Activated CD4-positive, alpha-beta memory T cell treated with anti-CD3 and anti-CD28 coated beads for 36 hours (primary cell): Measurements from ENCODE around the gene SLC15A1. TPM values are rescaled to one million over a fixed set of nuclear protein-coding genes. Genes with fewer than 3 reads are reported as not detected.

Experiments
- CTCF ChIA-PET: fragments of 350-600 bp; sonication (Branson Sonifier 250); formaldehyde crosslinking; loops from one replicate; lab custom pipeline; 2021; ENCODE audit warnings: antibody characterized with exemption, inconsistent platforms; lab: Charles Lee
- POLR2A ChIA-PET: fragments of 350-600 bp; sonication (Branson Sonifier 250); formaldehyde crosslinking; loops from one replicate; lab custom pipeline; 2021; ENCODE audit warnings: antibody characterized with exemption; lab: Charles Lee
- DNase-seq: peaks from one replicate; pipeline ENCODE4 v3.0.0-alpha.2; 2020
- H3K27ac Mint-ChIP-seq: one replicate; pipeline ENCODE4 v1.8.0; 2021; ENCODE audit warnings: mixed read lengths
- H3K27me3 Mint-ChIP-seq: one replicate; pipeline ENCODE4 v1.8.0; 2021; ENCODE audit warnings: mixed read lengths
- H3K36me3 Mint-ChIP-seq: one replicate; pipeline ENCODE4 v1.8.0; 2021; ENCODE audit warnings: mixed read lengths
- H3K4me1 Mint-ChIP-seq: one replicate; pipeline ENCODE4 v1.8.0; 2021; ENCODE audit warnings: low read depth, mixed read lengths
- H3K4me3 Mint-ChIP-seq: one replicate; pipeline ENCODE4 v1.8.0; 2021; ENCODE audit warnings: mild to moderate bottlenecking, mixed read lengths
- H3K9me3 Mint-ChIP-seq: one replicate; pipeline ENCODE4 v1.8.0; 2021; ENCODE audit warnings: mixed read lengths
- intact Hi-C: fragments of 100-400 bp; cut with micrococcal nuclease; formaldehyde crosslinking; loops from one replicate; pipeline ENCODE4 v1.15.1; 2023
- total RNA-seq, 2 experiments: library from RNA; stranded (reverse); gene quantifications; one replicate each; pipeline ENCODE4 v1.2.3, GENCODE V29; 2021

SLC15A1 gene
- total RNA-seq, 2 experiments from 2014 or later: not detected

DNA sequence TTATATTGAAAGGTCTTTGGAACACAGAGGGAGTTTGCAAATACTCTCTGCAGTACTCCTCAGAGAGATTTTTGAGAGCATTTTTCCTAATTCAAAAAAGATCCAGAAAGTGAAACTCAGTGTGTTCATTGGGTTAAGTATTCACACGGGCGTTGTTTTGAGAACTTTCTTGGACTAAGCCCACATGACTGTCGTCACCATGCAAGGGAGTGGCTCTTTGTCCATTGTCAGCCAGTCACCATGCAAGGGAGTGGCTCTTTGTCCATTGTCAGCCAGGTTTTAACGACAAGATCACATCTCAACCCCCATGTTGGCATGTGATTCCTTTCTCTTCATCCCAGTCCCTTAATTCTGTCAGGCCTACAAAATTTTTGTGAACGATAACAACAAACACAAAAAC, 94.3 kb downstream of the SLC15A1 start:
- ChIA-PET CTCF (no interaction called here), POLR2A (no interaction called here)
- Mint-ChIP-seq H3K27ac (no peak overlapping the region), H3K9me3 (no peaks in the 10 kb centered on the region), H3K4me3 (no peak overlapping the region), H3K36me3 (no peaks in the 10 kb centered on the region), H3K27me3 (peaks cover 5% of the 10 kb centered on the region), H3K4me1 (peaks cover 5% of the 10 kb centered on the region)
- DNase-seq: no peak
- intact Hi-C loops: no loop called here

DNA sequence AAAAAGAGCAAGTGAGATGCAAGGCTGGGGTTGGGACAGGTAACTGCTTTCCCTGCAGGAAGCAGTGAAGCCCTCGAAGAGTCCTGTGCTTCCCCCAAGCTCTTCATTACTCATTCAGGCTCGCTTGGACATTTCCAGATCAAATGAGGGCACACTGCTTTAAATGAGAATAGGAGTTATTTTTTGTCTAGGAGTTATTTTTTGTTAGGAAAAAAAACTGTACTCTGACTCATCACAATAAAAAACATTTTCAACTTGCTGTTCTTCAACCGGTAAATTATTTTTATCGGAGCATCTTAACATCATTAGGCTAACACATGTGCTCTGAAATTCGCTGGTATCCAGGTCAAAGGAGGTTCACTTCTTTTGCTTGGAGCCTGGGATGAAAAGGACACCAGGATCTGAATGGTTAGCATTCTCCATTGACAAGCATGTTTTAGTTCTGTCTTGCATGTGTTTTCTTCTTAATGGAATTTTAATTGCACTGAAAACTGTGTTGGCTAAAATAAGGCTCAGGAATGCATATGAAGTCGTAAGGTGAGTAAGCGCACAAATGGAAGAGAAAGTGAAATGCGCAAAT, 94.9 kb downstream of the SLC15A1 start:
- ChIA-PET POLR2A (no interaction called here), CTCF (no interaction called here)
- Mint-ChIP-seq H3K27ac (no peak overlapping the region), H3K27me3 (peaks cover 5% of the 10 kb centered on the region), H3K36me3 (no peaks in the 10 kb centered on the region), H3K9me3 (no peaks in the 10 kb centered on the region), H3K4me1 (peaks cover 5% of the 10 kb centered on the region), H3K4me3 (no peak overlapping the region)
- no peak for DNase-seq
- intact Hi-C loops: no loop called here

DNA sequence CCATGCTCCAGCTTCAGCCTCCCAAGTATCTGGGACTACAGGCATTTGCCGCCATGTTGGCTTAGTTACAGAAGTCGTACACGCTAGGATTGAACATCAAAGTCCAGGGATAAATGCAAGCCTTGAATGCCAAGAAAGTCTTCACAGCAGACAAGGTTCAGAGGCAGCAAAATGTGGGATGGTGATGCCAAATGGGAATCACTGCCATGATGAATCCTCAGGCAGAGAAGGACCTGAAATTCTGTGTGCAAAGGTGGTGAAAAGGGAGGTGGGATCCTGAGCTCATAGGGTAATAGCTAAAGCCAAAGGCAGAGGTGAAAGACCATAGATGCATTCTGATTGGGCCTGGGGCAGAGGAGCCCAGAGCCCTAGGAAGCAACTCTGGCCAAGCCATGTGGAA, 96.2 kb downstream of the SLC15A1 start:
- intact Hi-C loops: no loop called here
- ChIA-PET CTCF (interaction anchor here (0.8 kb wide), 1 partner anchor 35 kb away, joined by 3 read pairs; no protein-coding TSS in a partner anchor), POLR2A (no interaction called here)
- Mint-ChIP-seq H3K27ac (no peak overlapping the region), H3K9me3 (no peaks in the 10 kb centered on the region), H3K4me3 (no peak overlapping the region), H3K27me3 (peaks cover 5% of the 10 kb centered on the region), H3K36me3 (no peaks in the 10 kb centered on the region), H3K4me1 (peaks cover 5% of the 10 kb centered on the region)
- no peak for DNase-seq

DNA sequence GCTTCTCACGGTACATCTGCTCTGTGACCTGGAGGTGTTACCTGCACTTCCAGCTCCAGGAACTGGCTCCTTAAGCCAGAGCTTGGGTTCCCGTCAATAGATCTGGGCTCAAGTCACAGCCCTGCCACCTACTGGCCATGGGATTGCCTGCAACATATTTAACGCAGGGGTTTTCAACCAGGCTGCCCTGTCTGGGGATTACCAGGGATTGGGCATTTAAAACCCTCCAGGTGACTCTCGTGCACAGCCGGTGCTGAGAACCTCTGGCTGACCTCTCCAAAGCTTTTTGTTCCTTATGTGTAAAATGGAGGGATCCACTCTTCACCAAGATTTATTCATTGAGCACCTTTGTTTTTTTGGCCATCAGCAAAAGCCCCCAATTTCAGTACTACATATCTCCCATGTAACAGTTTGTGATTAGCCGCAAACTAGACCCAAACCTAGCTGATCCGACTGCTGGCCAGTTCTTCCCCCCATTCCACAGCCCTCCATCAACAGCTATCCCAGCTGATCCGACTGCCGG, 98.9 kb downstream of the SLC15A1 start:
- H3K4me1 Mint-ChIP-seq: peaks cover 5% of the 10 kb centered on the region
- POLR2A ChIA-PET: interaction anchor here (2.7 kb wide), 1 partner anchor 208 kb away, joined by 16 read pairs; no protein-coding TSS in a partner anchor
- intact Hi-C loops: loop anchor here (1.0 to 2.0 kb wide), 3 partner anchors 19 to 208 kb away; no protein-coding TSS in a partner anchor
- no peaks in the 10 kb centered on the region for H3K36me3 Mint-ChIP-seq
- no peaks in the 10 kb centered on the region for H3K9me3 Mint-ChIP-seq
- H3K4me3 Mint-ChIP-seq: no peak overlapping the region
- peak; percentile 85 for DNase-seq
- CTCF ChIA-PET: interaction anchor here (0.6 to 5.2 kb wide), 69 partner anchors 8 to 799 kb away, joined by 3 to 155 read pairs (median 4); partner anchors contain the start of gene STK24
- peaks cover 4% of the 10 kb centered on the region for H3K27me3 Mint-ChIP-seq
- no peak overlapping the region for H3K27ac Mint-ChIP-seq

DNA sequence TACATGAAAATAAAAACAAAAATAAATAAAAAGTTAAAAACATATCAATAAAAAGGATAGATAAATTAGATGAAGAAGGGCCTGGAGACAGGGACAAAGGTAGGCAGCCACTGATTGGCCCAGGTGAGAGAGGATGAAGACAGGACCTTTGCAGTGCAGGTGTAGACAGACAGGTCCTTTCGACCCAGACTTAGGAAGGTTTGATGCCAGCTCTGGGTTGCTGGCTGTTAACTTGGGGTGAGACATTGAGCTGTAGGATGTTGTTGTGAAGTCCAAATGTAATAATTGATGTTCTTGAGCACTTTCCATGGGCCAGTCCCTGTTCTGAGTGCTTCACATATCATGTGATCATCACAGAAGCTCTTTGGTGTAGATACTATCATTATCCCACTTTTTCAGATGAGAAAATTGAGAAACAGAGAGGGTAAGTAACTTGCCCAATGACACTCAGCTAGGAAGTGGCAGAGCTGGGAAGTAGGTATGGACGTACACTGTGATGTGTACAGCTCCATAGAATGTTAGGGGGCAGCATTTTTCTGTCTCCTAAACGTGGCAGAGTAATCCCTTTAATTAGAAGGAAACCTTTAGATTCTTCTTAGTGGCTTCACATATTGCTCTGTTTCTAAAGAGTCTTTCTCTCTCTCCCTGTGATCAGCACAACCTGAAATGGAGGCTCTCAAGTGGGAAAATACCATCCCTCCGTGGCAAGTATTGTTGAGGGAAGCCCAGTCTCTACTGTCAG, 99.6 kb downstream of the SLC15A1 start:
- peaks cover 4% of the 10 kb centered on the region for H3K27me3 Mint-ChIP-seq
- intact Hi-C loops: loop anchor here (1.0 to 2.0 kb wide), 3 partner anchors 20 to 208 kb away; no protein-coding TSS in a partner anchor
- H3K9me3 Mint-ChIP-seq: no peaks in the 10 kb centered on the region
- no peak for DNase-seq
- peaks cover 4% of the 10 kb centered on the region for H3K4me1 Mint-ChIP-seq
- no peak overlapping the region for H3K4me3 Mint-ChIP-seq
- no peaks in the 10 kb centered on the region for H3K36me3 Mint-ChIP-seq
- no peak overlapping the region for H3K27ac Mint-ChIP-seq
- ChIA-PET POLR2A (interaction anchor here (0.6 to 2.7 kb wide), 2 partner anchors 149 to 208 kb away, joined by 4 to 16 read pairs; no protein-coding TSS in a partner anchor), CTCF (interaction anchor here (0.6 to 5.2 kb wide), 65 partner anchors 8 to 798 kb away, joined by 3 to 155 read pairs (median 4); partner anchors contain the start of gene STK24)

DNA sequence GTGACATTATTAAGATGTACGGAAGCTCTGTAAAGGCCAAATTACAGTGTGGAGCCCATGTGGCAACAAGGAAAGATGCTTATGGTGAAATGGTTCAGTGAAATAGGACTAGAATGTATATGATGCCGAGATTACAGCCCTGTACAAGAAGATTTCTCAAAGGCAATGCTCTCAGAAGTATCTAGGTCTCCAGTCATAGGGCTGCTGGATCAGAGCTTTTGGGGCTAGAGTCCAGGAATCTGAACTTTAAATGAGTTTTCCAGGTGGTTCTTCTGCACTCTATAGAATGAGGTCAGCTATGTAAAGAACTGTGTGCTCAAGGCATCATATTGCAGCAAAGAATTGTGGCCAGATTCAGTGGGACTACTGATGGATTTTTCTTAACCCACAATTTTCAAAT, 100.2 kb downstream of the SLC15A1 start:
- POLR2A ChIA-PET: interaction anchor here (0.6 to 2.7 kb wide), 2 partner anchors 148 to 207 kb away, joined by 4 to 16 read pairs; no protein-coding TSS in a partner anchor
- intact Hi-C loops: loop anchor here (2.0 kb wide), 1 partner anchor 21 kb away; no protein-coding TSS in a partner anchor

DNA sequence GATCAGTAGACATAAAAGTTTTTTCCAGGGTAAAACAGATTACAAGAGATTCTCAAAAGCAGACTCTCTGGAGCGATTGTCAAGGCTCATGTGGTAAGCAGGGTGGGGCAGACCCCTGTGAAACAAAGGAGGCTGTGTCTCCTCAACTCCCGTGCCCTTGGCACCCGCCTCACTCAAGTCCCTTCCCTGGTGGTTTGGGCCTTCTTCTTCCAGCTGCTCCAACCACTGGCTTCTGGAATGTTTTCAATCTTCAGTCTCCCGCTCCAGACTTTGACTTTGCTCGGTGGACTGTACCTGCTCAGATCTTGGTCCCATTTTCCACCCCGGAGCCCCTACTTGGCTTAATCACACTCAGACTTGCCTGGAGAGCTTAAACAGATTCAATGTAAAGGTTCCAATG, 100.7 kb downstream of the SLC15A1 start:
- POLR2A ChIA-PET: interaction anchor here (2.7 kb wide), 1 partner anchor 206 kb away, joined by 16 read pairs; no protein-coding TSS in a partner anchor

More for the DNA sequence above, 100.2 kb downstream of the SLC15A1 start:
- peaks cover 3% of the 10 kb centered on the region for H3K27me3 Mint-ChIP-seq
- H3K27ac Mint-ChIP-seq: no peak overlapping the region
- no peak for DNase-seq
- CTCF ChIA-PET: interaction anchor here (0.8 to 5.2 kb wide), 23 partner anchors 9 to 616 kb away, joined by 3 to 155 read pairs (median 7); no protein-coding TSS in a partner anchor
- no peaks in the 10 kb centered on the region for H3K9me3 Mint-ChIP-seq
- peaks cover 2% of the 10 kb centered on the region for H3K4me1 Mint-ChIP-seq
- H3K4me3 Mint-ChIP-seq: no peak overlapping the region
- no peaks in the 10 kb centered on the region for H3K36me3 Mint-ChIP-seq

DNA sequence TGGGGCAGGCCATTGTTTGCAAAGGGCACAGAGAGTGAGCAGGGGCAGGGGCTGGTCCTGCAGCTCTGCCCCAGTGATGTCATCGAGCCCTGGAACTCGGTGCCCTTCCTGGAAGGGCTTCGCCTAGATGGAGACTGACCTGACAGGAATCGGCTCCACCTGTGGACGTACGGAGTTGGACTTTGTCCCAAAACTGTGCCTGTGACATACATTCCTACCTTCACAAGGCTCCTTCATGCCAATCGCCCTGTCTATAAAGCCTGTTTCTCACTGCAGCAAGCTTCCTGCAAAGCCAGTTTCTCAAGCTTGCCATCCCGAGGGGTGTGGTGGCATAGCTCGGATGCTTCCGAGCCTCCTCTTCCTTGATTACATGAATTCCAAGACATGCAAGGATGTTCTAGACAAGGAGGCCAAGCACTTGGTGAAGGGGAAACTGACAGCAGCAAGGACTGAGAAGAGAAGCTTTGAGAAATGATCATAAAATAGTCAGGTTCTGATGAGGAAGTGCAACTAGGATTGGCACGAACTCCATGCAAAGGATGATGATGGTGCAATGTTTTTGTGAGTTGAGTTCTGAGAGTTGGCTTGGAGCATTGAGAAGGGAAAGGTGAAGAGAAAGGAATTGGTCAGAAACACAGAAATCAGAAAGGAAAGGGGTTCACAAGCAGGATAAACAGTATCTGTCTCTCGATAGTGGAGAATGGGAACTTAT, 101.9 kb downstream of the SLC15A1 start:
- POLR2A ChIA-PET: no interaction called here
- H3K27me3 Mint-ChIP-seq: peaks cover 3% of the 10 kb centered on the region
- intact Hi-C loops: no loop called here

More for the DNA sequence above, 100.7 kb downstream of the SLC15A1 start:
- Mint-ChIP-seq H3K4me3 (no peak overlapping the region), H3K27me3 (peaks cover 3% of the 10 kb centered on the region), H3K9me3 (no peaks in the 10 kb centered on the region), H3K4me1 (peaks cover 2% of the 10 kb centered on the region), H3K36me3 (no peaks in the 10 kb centered on the region), H3K27ac (no peak overlapping the region)
- intact Hi-C loops: loop anchor here (2.0 kb wide), 1 partner anchor 21 kb away; no protein-coding TSS in a partner anchor
- no peak for DNase-seq
- CTCF ChIA-PET: interaction anchor here (0.8 to 5.2 kb wide), 11 partner anchors 9 to 206 kb away, joined by 3 to 155 read pairs (median 25); no protein-coding TSS in a partner anchor

DNA sequence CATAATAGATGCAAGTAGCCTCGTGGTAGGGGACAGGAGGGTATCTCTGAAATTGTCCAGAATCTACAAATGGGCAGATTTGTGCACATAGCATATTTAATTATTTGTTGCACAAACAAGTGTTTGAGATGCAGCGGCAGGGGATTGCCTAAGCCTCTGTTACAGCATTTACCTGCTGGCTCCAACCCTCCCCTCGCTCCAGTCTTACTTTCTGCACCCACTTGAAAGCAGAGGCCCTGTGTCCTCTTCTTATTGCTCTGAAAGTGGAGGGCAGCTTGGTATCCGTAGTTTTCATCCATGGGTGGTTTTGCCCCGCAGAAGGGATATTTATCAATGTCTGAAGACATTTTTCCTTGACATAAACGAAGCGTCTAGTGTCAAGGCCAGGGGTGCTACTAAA, 102.6 kb downstream of the SLC15A1 start:
- peaks cover 2% of the 10 kb centered on the region for H3K4me1 Mint-ChIP-seq
- no peak for DNase-seq
- H3K9me3 Mint-ChIP-seq: no peaks in the 10 kb centered on the region
- no peaks in the 10 kb centered on the region for H3K36me3 Mint-ChIP-seq
- no peak overlapping the region for H3K27ac Mint-ChIP-seq
- no peak overlapping the region for H3K4me3 Mint-ChIP-seq
- ChIA-PET POLR2A (no interaction called here), CTCF (interaction anchor here (4.2 to 5.2 kb wide), 2 partner anchors 194 to 204 kb away, joined by 25 to 155 read pairs; no protein-coding TSS in a partner anchor)
- intact Hi-C loops: no loop called here
- peaks cover 3% of the 10 kb centered on the region for H3K27me3 Mint-ChIP-seq

More for the DNA sequence above, 101.9 kb downstream of the SLC15A1 start:
- CTCF ChIA-PET: interaction anchor here (1.1 to 5.2 kb wide), 4 partner anchors 22 to 795 kb away, joined by 3 to 155 read pairs (median 28); no protein-coding TSS in a partner anchor
- H3K36me3 Mint-ChIP-seq: no peaks in the 10 kb centered on the region
- no peaks in the 10 kb centered on the region for H3K9me3 Mint-ChIP-seq
- H3K4me1 Mint-ChIP-seq: peaks cover 2% of the 10 kb centered on the region
- no peak overlapping the region for H3K4me3 Mint-ChIP-seq
- H3K27ac Mint-ChIP-seq: no peak overlapping the region
- no peak for DNase-seq

DNA sequence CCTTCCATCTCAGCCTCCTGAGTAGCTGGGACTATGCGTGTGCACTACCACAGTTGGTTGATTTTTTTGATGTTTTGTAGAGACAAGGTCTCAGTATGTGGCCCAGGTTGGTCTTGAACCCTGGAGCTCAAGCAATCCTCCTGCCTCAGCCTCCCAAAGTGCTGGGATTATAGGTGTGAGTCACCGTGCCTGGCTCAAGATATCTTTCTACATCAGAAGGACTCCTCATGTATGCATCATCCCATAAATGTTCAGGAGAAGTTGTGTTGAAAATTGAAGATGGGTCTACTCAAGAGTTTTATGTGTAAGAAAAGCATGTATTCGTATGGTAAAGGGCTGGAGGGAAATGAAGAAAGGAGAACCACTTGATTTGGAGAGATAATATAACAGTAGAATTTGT, 103.8 kb downstream of the SLC15A1 start:
- POLR2A ChIA-PET: no interaction called here
- peaks cover 4% of the 10 kb centered on the region for H3K4me1 Mint-ChIP-seq
- H3K27ac Mint-ChIP-seq: no peak overlapping the region
- intact Hi-C loops: no loop called here
- no peaks in the 10 kb centered on the region for H3K9me3 Mint-ChIP-seq
- CTCF ChIA-PET: no interaction called here
- H3K4me3 Mint-ChIP-seq: no peak overlapping the region
- peaks cover 4% of the 10 kb centered on the region for H3K27me3 Mint-ChIP-seq
- no peaks in the 10 kb centered on the region for H3K36me3 Mint-ChIP-seq
- DNase-seq: no peak

DNA sequence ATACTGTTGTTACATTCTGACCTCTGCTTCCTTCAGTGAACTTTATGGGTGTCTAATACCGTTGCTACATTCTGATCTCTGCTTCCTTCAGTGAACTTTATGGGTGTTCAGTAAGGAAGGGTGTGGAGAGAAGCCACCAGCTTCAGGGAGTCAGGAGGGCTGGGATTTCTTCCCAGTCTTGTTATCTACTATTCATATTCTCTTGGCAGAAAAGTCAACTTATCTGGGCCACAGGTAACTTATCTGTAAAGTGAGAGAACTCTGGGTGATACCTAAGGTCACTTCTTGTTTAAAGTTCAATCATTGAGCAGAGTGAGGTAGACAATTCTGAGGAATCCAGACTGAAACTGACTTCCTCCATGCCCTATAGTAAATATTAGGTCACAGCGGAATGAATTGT, 104.3 kb downstream of the SLC15A1 start:
- DNase-seq: no peak
- Mint-ChIP-seq H3K27me3 (peaks cover 4% of the 10 kb centered on the region), H3K4me3 (no peak overlapping the region), H3K9me3 (no peaks in the 10 kb centered on the region), H3K27ac (no peak overlapping the region), H3K4me1 (peaks cover 2% of the 10 kb centered on the region), H3K36me3 (no peaks in the 10 kb centered on the region)
- intact Hi-C loops: no loop called here
- ChIA-PET POLR2A (no interaction called here), CTCF (no interaction called here)
